OCI-LY7 (cell line): ENCODE data around the gene PKM. TPM values are rescaled to one million over a fixed set of nuclear protein-coding genes. Genes with fewer than 3 reads are reported as not detected.

Experiments
- BruUV-seq: library from RNA; stranded (reverse); fragments of 400-500 nt; replicated peaks from 2 replicates; lab custom pipeline; 2021; lab: Mats Ljungman, UMichigan
- CTCF ChIA-PET: fragments of 300-600 bp; sonication (Branson Sonifier 250); formaldehyde crosslinking; loops from one replicate; lab custom pipeline; 2022; ENCODE audit warnings: antibody characterized with exemption; ENCODE audit not compliant: unreplicated experiment; lab: Charles Lee
- POLR2A ChIA-PET: fragments of 300-600 bp; sonication (Branson Sonifier 250); formaldehyde crosslinking; loops from one replicate; lab custom pipeline; 2022; ENCODE audit warnings: antibody characterized with exemption; lab: Charles Lee
- DNase-seq: peaks from one replicate; pipeline ENCODE4 v3.0.0-alpha.2; 2015; ENCODE audit warnings: low spot score
- H2AFZ ChIP-seq: fragments of 200-600 bp; sonication (generic), shearing (Covaris generic); 2 replicates; pipeline ENCODE4 v1.6.1; 2014; ENCODE audit warnings: mild to moderate bottlenecking, antibody characterized with exemption, low read length, moderate library complexity
- H3K27ac ChIP-seq: fragments of 200-600 bp; sonication (generic); 2 replicates; pipeline ENCODE4 v1.5.1; 2014; ENCODE audit warnings: mixed run types, low read depth, mild to moderate bottlenecking, moderate library complexity, low read length, inconsistent platforms; ENCODE audit not compliant: poor library complexity, severe bottlenecking
- H3K36me3 ChIP-seq: fragments of 200-600 bp; sonication (generic); 2 replicates; pipeline ENCODE4 v1.6.1; 2014; ENCODE audit warnings: mild to moderate bottlenecking, antibody characterized with exemption, low read length, moderate library complexity, mixed read lengths; ENCODE audit not compliant: insufficient read depth
- H3K4me1 ChIP-seq: fragments of 200-600 bp; sonication (generic); 2 replicates; pipeline ENCODE4 v1.5.1; 2014; ENCODE audit warnings: mild to moderate bottlenecking, low read length; ENCODE audit not compliant: insufficient read depth, poor library complexity, severe bottlenecking
- H3K4me2 ChIP-seq: fragments of 200-600 bp; sonication (generic); 2 replicates; pipeline ENCODE4 v1.6.1; 2014; ENCODE audit warnings: mild to moderate bottlenecking, low read length
- H3K4me3 ChIP-seq: fragments of 200-600 bp; sonication (generic); 2 replicates; pipeline ENCODE4 v1.5.1; 2014; ENCODE audit warnings: mild to moderate bottlenecking, low read depth, low read length; ENCODE audit not compliant: poor library complexity, severe bottlenecking
- H3K79me2 ChIP-seq: fragments of 200-600 bp; sonication (generic); 2 replicates; pipeline ENCODE4 v1.6.1; 2016; ENCODE audit warnings: low read depth, mild to moderate bottlenecking, low read length, moderate library complexity, mixed read lengths; ENCODE audit not compliant: insufficient read depth
- H3K9me2 ChIP-seq: fragments of 200-600 bp; sonication (generic); 2 replicates; pipeline ENCODE4 v1.6.1; 2016; ENCODE audit warnings: mild to moderate bottlenecking, low read length, mixed read lengths; ENCODE audit not compliant: insufficient read depth
- H3K9me3 ChIP-seq: fragments of 200-600 bp; sonication (generic); 2 replicates; pipeline ENCODE4 v1.6.1; 2014; ENCODE audit warnings: mild to moderate bottlenecking, mixed run types, low read length, mixed read lengths
- H4K20me1 ChIP-seq: fragments of 200-600 bp; sonication (generic); 2 replicates; pipeline ENCODE4 v1.6.1; 2014; ENCODE audit warnings: mild to moderate bottlenecking, antibody characterized with exemption, low read length, moderate library complexity, mixed read lengths; ENCODE audit not compliant: insufficient read depth
- EZH2phosphoT487 ChIP-seq: fragments of 200-600 bp; sonication (generic); IDR thresholded peaks from 2 replicates; pipeline ENCODE4 v1.6.1; 2018; ENCODE audit warnings: low read depth, borderline replicate concordance, mild to moderate bottlenecking, mixed run types, antibody characterized with exemption, low read length, moderate library complexity, mixed read lengths
- intact Hi-C: fragments of 100-400 bp; cut with micrococcal nuclease; formaldehyde crosslinking; loops from one replicate; pipeline ENCODE4 v1.10.0; 2022; ENCODE audit not compliant: unreplicated experiment
- total RNA-seq, 2 experiments: library from RNA; depleted of rRNA in 1 of 2; stranded (reverse); fragments of >200 nt in 1 of 2; shearing (Covaris generic) in 1 of 2; gene quantifications; 2 replicates each; pipeline ENCODE4 v1.2.3, GENCODE V29; 2014 to 2022
- TF ChIP-seq, protein P1 (sequence below): fragments of 200-600 bp; sonication (generic); conservative IDR thresholded peaks from 2 replicates; pipeline ENCODE4 v1.5.1; 2014; ENCODE audit warnings: mild to moderate bottlenecking, antibody characterized with exemption, low read length, moderate library complexity, mixed read lengths

PKM gene
- total RNA-seq, 2 experiments from 2014 or later: 917 to 1,131 TPM

DNA sequence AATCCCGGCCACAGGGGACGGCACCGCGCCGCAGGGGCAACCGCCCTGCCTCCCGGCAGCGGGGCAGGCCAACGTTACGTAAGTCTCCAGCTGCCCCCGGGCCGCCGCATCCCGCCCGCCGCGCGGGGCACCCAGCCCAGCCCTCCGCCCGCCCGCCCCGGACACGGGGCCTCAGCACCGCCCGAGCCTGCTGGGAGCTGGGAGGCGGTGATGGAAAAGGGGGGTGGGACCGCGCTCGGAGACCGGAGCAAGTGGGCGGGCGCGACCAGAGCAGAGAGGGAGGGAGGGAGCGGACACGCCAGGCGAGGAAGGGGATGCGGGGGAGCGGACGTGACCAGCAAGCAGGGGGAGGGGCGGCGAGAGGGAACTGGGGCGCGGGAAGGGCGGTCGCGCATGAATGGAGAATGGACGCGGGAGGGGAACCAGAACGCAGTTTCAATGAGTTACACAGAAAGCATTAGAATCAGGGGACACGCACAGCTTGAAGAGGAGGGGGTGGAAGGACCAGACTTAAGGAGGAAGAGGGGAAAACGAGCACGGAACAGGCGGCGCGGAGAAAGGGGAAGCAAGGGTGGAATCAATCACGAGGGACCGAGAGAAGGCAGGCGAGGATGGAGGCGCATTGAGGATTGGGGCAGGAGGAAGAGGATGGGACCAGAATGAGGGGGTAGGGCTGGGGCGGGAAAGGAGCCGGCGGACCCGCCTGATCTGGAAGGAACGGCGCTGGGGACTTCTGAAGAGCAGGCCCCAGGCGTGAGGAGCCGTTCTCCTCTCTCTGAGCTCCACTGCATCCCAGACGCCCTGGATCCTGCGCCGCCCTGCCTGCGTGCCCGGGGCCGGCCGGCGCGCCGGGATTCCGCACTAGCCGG, 559 bp downstream of the PKM start:
- Histone ChIP-seq H4K20me1 (peaks cover 22% of the 10 kb centered on the region), H3K4me3 (peak overlapping the region; percentile 89), H3K4me2 (peak overlapping the region; percentile 82), H3K4me1 (peaks cover 40% of the 10 kb centered on the region), H3K79me2 (peaks cover 63% of the 10 kb centered on the region), H3K27ac (peak overlapping the region; percentile 86), H3K36me3 (peaks cover 48% of the 10 kb centered on the region), H3K9me2 (no peaks in the 10 kb centered on the region), H3K9me3 (no peaks in the 10 kb centered on the region), H2AFZ (no peak overlapping the region)
- BruUV-seq: no TSS peak
- peak; percentile 83 for DNase-seq
- CTCF ChIA-PET: no interaction called here
- TF ChIP-seq EZH2phosphoT487: no peak
- TF ChIP-seq, protein P1, sequence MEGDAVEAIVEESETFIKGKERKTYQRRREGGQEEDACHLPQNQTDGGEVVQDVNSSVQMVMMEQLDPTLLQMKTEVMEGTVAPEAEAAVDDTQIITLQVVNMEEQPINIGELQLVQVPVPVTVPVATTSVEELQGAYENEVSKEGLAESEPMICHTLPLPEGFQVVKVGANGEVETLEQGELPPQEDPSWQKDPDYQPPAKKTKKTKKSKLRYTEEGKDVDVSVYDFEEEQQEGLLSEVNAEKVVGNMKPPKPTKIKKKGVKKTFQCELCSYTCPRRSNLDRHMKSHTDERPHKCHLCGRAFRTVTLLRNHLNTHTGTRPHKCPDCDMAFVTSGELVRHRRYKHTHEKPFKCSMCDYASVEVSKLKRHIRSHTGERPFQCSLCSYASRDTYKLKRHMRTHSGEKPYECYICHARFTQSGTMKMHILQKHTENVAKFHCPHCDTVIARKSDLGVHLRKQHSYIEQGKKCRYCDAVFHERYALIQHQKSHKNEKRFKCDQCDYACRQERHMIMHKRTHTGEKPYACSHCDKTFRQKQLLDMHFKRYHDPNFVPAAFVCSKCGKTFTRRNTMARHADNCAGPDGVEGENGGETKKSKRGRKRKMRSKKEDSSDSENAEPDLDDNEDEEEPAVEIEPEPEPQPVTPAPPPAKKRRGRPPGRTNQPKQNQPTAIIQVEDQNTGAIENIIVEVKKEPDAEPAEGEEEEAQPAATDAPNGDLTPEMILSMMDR: no peak
- intact Hi-C loops: loop anchor here (1.0 to 5.0 kb wide), 4 partner anchors 32 to 1762 kb away; partner anchors contain the start of genes ARIH1, PARP6, PML and STOML1
- POLR2A ChIA-PET: interaction anchor here (1.1 kb wide), 1 partner anchor 43 kb away, joined by 5 read pairs; no protein-coding TSS in a partner anchor

DNA sequence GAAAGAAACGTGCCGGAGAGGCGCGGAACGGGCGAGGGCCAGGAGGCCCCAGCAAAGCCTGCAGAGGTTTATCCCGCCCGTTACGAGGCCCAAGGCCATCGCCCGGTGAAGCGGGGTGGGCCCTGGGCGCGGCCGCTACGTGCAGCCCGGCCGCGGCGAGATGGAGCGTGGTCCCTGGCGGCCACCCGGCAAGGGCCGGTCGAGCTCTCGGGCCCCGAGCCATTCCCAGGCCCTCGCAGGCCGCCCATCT, 1.1 kb downstream of the PKM start:
- TF ChIP-seq EZH2phosphoT487: no peak
- TF ChIP-seq, protein P1: no peak
- Histone ChIP-seq H3K4me2 (peak overlapping the region; percentile 82), H3K27ac (peak overlapping the region; percentile 86), H3K9me2 (no peaks in the 10 kb centered on the region), H3K4me3 (peak overlapping the region; percentile 89), H3K36me3 (peaks cover 52% of the 10 kb centered on the region), H4K20me1 (peaks cover 25% of the 10 kb centered on the region), H2AFZ (no peak overlapping the region), H3K4me1 (peaks cover 43% of the 10 kb centered on the region), H3K79me2 (peaks cover 68% of the 10 kb centered on the region), H3K9me3 (no peaks in the 10 kb centered on the region)
- intact Hi-C loops: loop anchor here (2.0 to 5.0 kb wide), 4 partner anchors 31 to 1762 kb away; partner anchors contain the start of genes ARIH1, MYO9A, PML and SENP8
- no peak for DNase-seq
- ChIA-PET CTCF (no interaction called here), POLR2A (interaction anchor here (1.1 kb wide), 1 partner anchor 44 kb away, joined by 5 read pairs; no protein-coding TSS in a partner anchor)
- BruUV-seq: no TSS peak
